HG03108 (cell line): ENCODE results near the gene NTRK3.

Experiments
- ATAC-seq: cut with Tn5 transposase; IDR thresholded peaks from one replicate; pipeline ENCODE4 v1.9.1; 2021; ENCODE audit warnings: moderate library complexity; ENCODE audit not compliant: unreplicated experiment

Gene NTRK3

GRCh38 chr15:87907676-87908446 is 348.7 kb downstream of the NTRK3 start:
- ATAC-seq = no peak

DNA sequence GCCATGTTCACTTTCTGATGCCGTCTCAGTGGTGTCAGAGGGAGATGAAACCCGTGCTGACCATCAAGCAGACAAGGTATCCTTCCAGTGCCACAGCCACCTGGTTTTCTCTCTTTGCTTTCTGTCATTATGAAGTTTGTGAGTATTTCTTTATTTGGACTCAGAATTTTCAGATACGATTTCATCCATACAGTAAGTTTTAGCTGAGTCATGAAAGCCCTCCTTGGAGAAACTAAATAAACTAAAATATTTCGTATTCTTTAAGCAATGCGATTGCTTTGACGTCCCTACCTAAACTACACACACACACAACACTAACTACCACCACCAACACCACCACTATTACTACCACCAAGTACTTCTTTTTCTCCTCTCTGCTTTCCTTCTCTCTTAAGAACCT is 350.1 kb downstream of the NTRK3 start:
- no peak for ATAC-seq

DNA sequence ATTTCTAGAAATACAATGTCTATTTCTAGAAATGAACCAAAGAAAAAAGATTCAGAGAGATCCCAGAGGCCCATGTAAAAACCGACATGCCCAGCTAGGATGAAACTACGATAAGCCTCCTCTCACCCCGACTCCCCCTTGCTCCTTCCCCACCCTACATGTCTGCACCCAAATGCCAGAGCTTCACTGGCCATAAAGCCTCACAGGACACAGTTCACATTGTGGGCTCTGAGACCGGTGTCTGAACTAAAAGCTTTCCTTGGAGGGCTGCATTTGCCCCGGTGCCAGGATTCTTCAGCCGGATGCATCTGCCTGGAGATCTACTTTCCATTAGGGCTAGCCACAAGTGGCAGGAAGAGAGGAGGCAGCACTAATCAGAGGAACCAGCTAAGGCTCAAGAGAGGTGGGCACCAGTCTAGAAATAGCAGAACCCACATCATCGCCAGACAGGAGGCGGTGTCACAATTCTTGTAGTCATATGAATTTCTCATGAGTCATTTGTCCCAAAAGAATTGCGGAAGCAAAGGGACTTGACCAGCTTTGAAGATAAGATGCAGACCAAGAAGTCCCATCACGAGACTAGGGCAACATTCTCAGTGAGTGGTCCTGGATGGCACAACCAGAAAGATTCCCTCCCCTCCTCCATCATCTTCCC is 353.6 kb downstream of the NTRK3 start:
- ATAC-seq = no peak

GRCh38 chr15:87901926-87902690 is 354.4 kb downstream of the NTRK3 start:
- ATAC-seq = no peak

DNA sequence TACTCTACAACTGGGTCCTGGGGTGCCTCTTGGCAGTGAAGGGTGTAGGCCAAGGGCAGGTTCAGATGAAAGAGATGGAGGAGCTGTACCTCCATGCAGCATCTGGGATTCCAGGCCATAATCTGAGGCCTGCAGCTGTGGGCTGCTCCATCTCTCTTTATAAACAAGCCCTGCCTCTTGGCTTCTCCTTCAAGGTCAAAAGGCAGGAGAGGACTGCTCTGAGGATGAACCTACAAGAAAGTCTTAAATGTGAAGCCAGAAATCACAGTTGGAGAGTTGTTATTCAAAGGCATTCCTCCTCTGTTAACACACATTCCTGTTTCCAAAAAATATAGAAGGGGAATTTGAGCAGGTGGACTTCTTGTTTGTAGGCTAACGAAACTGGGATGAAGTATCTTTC is 355.5 kb downstream of the NTRK3 start:
- ATAC-seq = no peak

GRCh38 chr15:87896936-87897335 is 359.6 kb downstream of the NTRK3 start:
- ATAC-seq = no peak

DNA sequence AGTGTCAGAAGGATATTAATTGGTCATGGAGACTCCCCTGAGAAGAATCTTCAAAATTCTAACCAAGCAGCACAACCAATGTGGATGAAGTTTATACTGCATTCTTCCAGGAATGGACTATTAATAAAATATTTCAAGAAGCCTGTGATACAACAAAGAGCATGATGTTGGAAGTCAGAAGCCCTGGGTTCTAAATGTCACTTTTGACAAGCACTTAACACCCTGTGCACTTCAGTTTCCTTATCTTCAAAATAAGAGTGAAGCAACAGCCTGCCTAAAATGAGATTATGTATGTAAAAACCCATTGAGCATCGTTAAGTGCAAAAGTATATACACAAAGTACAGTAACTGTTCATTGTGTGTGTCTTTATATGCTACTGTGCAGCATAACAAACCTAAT is 369.4 kb downstream of the NTRK3 start:
- ATAC-seq = no peak

- no peak for ATAC-seq
Observed at GRCh38 chr15:87881026-87881425, 375.5 kb downstream of the NTRK3 start.

GRCh38 chr15:87877822-87878542 is 378.6 kb downstream of the NTRK3 start:
- no peak for ATAC-seq

DNA sequence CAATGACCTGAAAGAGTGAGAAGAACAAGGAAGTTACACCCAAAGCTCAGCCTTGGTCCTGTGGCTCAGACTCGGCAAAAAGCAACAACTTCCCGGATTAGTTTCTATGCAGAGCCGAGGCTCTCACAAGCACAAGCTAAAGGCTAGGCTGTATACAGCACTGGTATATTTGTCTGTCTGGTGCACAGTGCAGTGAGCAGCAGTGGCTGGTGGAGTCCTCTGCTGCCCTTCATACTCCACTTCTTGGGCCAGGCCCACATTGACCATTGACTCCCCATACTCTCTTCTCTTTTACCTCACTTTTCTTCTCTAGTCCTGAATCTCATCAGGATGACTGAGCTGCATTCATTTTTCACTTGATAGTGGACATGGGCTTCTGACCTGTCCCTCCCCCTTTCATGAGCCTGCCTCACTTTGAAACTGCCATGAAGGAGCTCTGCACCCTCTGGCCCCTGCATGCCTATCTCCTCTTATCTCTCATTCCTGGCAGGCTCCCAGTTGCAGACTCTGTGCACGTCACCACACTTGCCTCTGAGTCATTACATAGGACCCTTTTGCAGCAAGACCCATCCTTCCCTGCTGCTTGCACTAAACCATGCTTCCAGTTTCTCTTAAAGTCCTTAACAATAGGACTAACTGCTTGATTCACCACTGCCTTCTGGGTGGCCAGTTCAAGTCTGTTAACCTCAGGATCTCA is 379.3 kb downstream of the NTRK3 start:
- no peak for ATAC-seq

- no peak for ATAC-seq
Observed at GRCh38 chr15:87874896-87875711, 381.4 kb downstream of the NTRK3 start.

DNA sequence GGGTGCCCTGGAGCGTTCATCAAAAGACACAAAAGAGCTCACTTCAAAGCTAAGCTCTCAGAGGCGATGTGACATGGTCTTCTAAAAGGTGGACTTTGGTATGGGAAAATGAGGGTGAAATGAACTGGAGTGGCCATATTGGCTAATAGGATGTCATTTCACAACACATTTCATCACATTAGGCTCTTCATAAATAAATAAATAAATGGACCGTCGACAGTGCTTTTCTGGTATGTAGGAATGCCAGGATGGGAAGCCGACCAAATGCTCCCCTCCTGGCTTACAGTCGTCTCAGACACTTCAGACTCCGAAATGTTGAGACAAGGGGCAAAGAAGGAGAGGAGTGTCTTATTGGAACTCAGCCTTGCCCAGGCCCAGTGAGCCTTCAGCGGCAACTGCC is 383.0 kb downstream of the NTRK3 start:
- ATAC-seq = no peak

DNA sequence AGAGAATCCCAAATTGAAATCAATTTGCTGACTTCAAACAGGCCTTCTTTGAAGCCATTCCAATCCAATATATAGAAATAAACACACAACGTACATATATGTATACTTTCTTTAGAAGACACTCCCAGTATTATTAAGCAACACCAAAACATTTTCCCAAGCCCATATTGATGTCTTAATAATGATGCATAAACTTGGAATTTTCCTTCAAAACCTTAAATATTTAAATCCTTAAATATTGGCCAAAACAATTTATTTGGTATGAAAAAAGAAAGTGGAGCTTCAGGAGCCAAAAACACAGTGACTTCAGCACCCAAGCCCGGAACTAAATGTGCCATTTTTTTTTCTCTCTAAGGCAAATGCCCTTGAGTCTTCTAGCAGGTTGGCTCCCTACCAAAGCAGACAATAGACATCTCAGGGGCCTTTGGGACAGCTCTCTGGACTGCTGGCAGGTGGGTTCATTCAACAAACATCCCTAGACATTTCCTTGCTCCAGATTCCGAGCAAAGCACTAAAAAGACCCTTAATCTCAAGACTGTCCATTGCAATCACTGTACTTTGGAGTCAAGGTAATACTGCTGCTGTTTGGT is 384.7 kb downstream of the NTRK3 start:
- ATAC-seq = no peak

DNA sequence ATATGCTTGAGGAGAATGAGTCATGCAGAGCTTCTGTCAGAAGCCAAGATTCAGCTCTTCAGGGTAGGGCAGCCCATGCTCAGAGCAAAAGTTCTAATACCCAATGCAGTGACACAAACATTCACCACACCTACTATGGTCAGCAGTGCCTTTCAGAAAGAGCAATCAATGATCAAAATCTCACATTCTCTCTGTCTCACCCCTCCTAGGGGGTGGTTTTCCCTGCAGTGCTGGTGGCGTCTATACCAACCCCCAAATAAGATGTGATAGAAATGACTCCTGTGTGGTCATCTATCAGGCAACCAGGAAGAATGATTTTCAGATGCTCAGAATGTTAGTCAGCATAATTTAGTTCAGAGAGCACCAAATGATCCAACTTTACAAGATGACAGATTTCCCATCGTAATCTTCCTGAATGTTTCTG is 385.3 kb downstream of the NTRK3 start:
- no peak for ATAC-seq

DNA sequence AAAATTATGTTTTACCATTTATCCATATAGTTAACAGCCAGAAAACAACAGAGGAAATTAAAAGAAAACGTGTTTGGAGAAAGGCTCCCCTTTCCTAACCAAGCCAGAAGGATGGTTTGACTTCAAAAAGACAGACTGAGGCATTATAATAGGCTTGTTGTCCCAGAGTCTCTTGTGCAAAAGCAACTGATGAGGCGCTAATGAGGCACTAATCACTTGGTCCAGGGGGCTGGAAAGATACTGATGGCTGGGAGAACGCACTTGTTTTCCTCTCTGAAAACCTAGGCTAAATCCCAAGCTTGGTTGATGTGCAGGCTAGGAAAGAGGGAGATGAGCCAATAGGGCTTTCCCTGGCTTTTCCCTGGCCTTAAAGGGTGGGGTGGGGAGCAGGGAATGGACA is 389.6 kb downstream of the NTRK3 start:
- no peak for ATAC-seq

GRCh38 chr15:87863152-87863551 is 393.4 kb downstream of the NTRK3 start:
- ATAC-seq = no peak

DNA sequence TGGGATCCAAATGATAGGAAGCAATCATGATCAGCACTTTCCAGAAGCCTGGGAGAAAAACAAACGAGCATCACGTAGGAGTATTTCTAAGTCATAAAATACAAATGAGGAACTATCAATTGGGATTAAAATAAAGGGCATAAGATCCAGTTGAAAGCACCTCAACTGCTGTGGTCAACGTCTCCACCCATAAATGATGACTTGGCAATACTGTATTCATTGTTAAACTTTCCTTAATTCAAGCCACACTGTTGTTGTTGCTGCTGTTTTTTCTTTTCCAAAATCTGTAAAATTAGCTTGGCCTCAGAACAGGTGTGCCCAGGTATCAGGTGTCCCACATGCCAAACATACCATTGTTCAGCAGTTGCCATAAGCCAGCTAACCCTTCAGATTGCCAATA is 395.8 kb downstream of the NTRK3 start:
- no peak for ATAC-seq

GRCh38 chr15:87858651-87859050 is 397.9 kb downstream of the NTRK3 start:
- no peak for ATAC-seq

GRCh38 chr15:87851497-87851896 is 405.0 kb downstream of the NTRK3 start:
- ATAC-seq = no peak
